Upper lobe of left lung (tissue), 4 donors: ENCODE measurements around the gene ELAVL2.

Experiments
- CTCF ChIP-seq, 6 experiments: fragments of 450-650 bp in 4 of 6; fragments of 200-600 bp in 2 of 6; sonication (generic) in 2 of 6; IDR thresholded peaks; one replicate each; pipeline ENCODE4 v1.5.1; 2016 to 2019; ENCODE audit warnings: antibody characterized with exemption in 6 of 6
- EP300 ChIP-seq, 4 donors: sonication (generic); formaldehyde crosslinking; IDR thresholded peaks; one replicate each; pipeline ENCODE4 v1.5.1; 2017; ENCODE audit warnings: antibody characterized with exemption in 4 of 4, control low read depth in 2 of 4
- POLR2A ChIP-seq, 4 donors: fragments of 450-650 bp; IDR thresholded peaks; one replicate each; pipeline ENCODE4 v1.5.1; 2016 to 2017; ENCODE audit warnings: antibody characterized with exemption in 4 of 4, mild to moderate bottlenecking in 2 of 4
- POLR2AphosphoS5 ChIP-seq, 2 donors: sonication (generic); formaldehyde crosslinking; IDR thresholded peaks; one replicate each; pipeline ENCODE4 v1.5.1; 2017; ENCODE audit warnings: antibody characterized with exemption in 2 of 2

- TF ChIP-seq CTCF (IDR thresholded peaks at IDR 0.05): no peak
- no peak for TF ChIP-seq POLR2A (IDR thresholded peaks at IDR 0.05)
- no peak for TF ChIP-seq EP300 (IDR thresholded peaks at IDR 0.05)
- TF ChIP-seq POLR2AphosphoS5 (IDR thresholded peaks at IDR 0.05): no peak
These were observed 35.4 kb downstream of the ELAVL2 start for GRCh38 chr9:23790351-23791260.
